HEK293T (cell line): ENCODE measurements around the gene RCAN2.
"Not testable (repeated sequence)": the region's sequence is repeated elsewhere in the genome, so short reads cannot be mapped to it uniquely, and the experiment has no call there.

Experiments used
- CTCF ChIA-PET: fragments of 350-600 bp; formaldehyde crosslinking; extraction: SDS; loops from one replicate; lab custom pipeline; 2021; ENCODE audit warnings: antibody characterized with exemption, inconsistent platforms; lab: Yijun Ruan, JAX
- POLR2A ChIA-PET: fragments of 350-600 bp; formaldehyde crosslinking; extraction: SDS; loops from one replicate; lab custom pipeline; 2020; ENCODE audit warnings: antibody characterized with exemption, inconsistent platforms; lab: Yijun Ruan, JAX
- DNase-seq: peaks from one replicate; pipeline ENCODE4 v3.0.0; 2012; ENCODE audit warnings: mixed read lengths; ENCODE audit errors: extremely low spot score
- ARNT ChIP-seq: fragments of 450-650 bp; IDR thresholded peaks from 2 replicates; pipeline ENCODE4 v1.6.1; 2017; ENCODE audit warnings: mild to moderate bottlenecking
- BHLHE40 ChIP-seq: fragments of 450-650 bp; IDR thresholded peaks from 2 replicates; pipeline ENCODE4 v1.6.1; 2016; ENCODE audit warnings: mild to moderate bottlenecking, moderate library complexity, borderline replicate concordance
- CTBP1 ChIP-seq: fragments of 450-650 bp; IDR thresholded peaks from 2 replicates; pipeline ENCODE4 v1.6.1; 2016; ENCODE audit warnings: borderline replicate concordance
- ELF4 ChIP-seq: fragments of 450-650 bp; IDR thresholded peaks from 2 replicates; pipeline ENCODE4 v1.6.1; 2017; ENCODE audit warnings: antibody characterized with exemption
- FOXA1 ChIP-seq: fragments of 450-650 bp; IDR thresholded peaks from 2 replicates; pipeline ENCODE4 v1.6.1; 2016; ENCODE audit warnings: mild to moderate bottlenecking
- FOXK2 ChIP-seq: fragments of 450-650 bp; IDR thresholded peaks from 2 replicates; pipeline ENCODE4 v1.6.1; 2016; ENCODE audit warnings: mild to moderate bottlenecking
- FOXM1 ChIP-seq: fragments of 450-650 bp; IDR thresholded peaks from 2 replicates; pipeline ENCODE4 v1.6.1; 2017; ENCODE audit warnings: mild to moderate bottlenecking, borderline replicate concordance
- HDGF ChIP-seq: fragments of 450-650 bp; IDR thresholded peaks from 2 replicates; pipeline ENCODE4 v1.6.1; 2017; ENCODE audit warnings: antibody characterized with exemption, borderline replicate concordance
- L3MBTL2 ChIP-seq: fragments of 450-650 bp; conservative IDR thresholded peaks from 2 replicates; pipeline ENCODE4 v1.6.1; 2016; ENCODE audit warnings: mild to moderate bottlenecking
- LEF1 ChIP-seq: fragments of 450-650 bp; IDR thresholded peaks from 2 replicates; pipeline ENCODE4 v1.6.1; 2017; ENCODE audit warnings: mild to moderate bottlenecking, borderline replicate concordance
- NFRKB ChIP-seq: fragments of 450-650 bp; IDR thresholded peaks from 2 replicates; pipeline ENCODE4 v1.6.1; 2016; ENCODE audit warnings: mild to moderate bottlenecking, moderate library complexity
- SP1 ChIP-seq: fragments of 450-650 bp; IDR thresholded peaks from 2 replicates; pipeline ENCODE4 v1.6.1; 2017
- SUZ12 ChIP-seq: fragments of 450-650 bp; IDR thresholded peaks from 2 replicates; pipeline ENCODE4 v1.6.1; 2016; ENCODE audit warnings: mild to moderate bottlenecking
- TARDBP ChIP-seq: fragments of 450-650 bp; IDR thresholded peaks from 2 replicates; pipeline ENCODE4 v1.6.1; 2016
- ZNF384 ChIP-seq: fragments of 450-650 bp; IDR thresholded peaks from 2 replicates; pipeline ENCODE4 v1.6.1; 2016
- TF ChIP-seq, protein P1 (sequence below): fragments of 450-650 bp; IDR thresholded peaks from 2 replicates; pipeline ENCODE4 v1.6.1; 2016

The RCAN2 gene

DNA sequence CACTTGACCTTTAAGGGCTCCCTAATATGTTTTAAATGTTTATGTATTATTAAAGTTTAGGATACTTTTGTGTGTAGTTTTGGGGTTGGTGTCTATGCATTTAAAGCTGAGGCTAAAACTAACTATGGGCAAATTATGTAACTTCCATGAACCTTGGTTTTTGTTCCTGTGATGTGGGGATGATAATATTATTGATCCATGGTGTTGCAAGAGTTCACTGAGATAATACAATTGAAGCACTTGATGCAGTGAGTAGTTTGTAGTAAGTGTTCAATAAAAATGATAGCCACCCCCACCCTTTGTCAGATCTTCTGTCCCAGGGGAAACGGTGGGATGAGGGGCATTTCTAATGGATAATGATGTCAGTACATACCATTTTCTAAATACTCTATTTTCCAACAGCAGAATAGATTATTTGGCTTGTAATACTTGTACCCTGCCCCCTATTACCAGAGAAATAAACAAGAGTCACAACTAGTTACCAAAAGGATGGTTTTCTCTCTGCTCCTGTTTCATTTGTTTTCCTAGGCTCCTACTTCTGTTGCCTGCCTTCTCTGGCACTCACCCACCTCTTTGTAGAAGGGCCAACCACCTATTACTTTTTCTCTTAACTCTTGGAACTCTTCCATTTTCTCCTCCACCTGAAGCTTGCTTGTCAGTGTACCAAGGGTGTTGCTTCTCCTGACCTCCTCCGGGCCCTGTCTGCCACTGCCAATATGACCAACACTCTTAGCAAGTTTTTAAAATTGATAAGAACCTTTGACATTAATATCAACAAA, 97.9 kb downstream of the RCAN2 start:
- ChIA-PET POLR2A (no interaction called here), CTCF (no interaction called here)
- TF ChIP-seq FOXM1, result no peak
- TF ChIP-seq TARDBP, result no peak
- TF ChIP-seq NFRKB, result no peak
- no peak for TF ChIP-seq HDGF
- TF ChIP-seq ARNT, result no peak
- no peak for TF ChIP-seq ELF4
- no peak for TF ChIP-seq FOXA1
- DNase-seq, result no peak

DNA sequence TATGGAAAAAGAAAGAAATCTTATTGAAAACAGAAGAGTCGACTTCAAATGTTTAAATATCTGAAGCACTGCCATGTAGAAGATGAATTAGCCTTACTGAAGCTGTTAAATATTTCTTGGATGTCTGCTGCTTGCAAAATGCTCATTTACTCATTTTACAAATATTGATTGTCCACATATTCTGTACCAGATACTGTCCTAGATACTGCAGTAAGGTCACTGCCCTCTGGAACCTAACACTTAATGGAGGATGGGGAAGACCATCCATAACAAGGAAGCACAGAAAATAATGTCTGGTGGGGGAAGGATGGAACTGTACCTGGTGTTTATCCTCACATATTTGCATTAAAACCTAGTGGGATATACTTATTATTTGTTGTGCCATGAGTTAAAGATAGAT, 99.0 kb downstream of the RCAN2 start:
- DNase-seq, result no peak
- CTCF ChIA-PET, result no interaction called here
- no peak for TF ChIP-seq ELF4
- TF ChIP-seq, protein P1, sequence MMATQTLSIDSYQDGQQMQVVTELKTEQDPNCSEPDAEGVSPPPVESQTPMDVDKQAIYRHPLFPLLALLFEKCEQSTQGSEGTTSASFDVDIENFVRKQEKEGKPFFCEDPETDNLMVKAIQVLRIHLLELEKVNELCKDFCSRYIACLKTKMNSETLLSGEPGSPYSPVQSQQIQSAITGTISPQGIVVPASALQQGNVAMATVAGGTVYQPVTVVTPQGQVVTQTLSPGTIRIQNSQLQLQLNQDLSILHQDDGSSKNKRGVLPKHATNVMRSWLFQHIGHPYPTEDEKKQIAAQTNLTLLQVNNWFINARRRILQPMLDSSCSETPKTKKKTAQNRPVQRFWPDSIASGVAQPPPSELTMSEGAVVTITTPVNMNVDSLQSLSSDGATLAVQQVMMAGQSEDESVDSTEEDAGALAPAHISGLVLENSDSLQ, result no peak
- TF ChIP-seq BHLHE40, result no peak
- no peak for TF ChIP-seq SP1
- no peak for TF ChIP-seq FOXA1
- TF ChIP-seq FOXM1, result no peak
- no peak for TF ChIP-seq HDGF
- TF ChIP-seq LEF1, result no peak
- TF ChIP-seq L3MBTL2, result no peak
- TF ChIP-seq TARDBP, result no peak
- no peak for TF ChIP-seq SUZ12
- no peak for TF ChIP-seq FOXK2
- POLR2A ChIA-PET, result no interaction called here

DNA sequence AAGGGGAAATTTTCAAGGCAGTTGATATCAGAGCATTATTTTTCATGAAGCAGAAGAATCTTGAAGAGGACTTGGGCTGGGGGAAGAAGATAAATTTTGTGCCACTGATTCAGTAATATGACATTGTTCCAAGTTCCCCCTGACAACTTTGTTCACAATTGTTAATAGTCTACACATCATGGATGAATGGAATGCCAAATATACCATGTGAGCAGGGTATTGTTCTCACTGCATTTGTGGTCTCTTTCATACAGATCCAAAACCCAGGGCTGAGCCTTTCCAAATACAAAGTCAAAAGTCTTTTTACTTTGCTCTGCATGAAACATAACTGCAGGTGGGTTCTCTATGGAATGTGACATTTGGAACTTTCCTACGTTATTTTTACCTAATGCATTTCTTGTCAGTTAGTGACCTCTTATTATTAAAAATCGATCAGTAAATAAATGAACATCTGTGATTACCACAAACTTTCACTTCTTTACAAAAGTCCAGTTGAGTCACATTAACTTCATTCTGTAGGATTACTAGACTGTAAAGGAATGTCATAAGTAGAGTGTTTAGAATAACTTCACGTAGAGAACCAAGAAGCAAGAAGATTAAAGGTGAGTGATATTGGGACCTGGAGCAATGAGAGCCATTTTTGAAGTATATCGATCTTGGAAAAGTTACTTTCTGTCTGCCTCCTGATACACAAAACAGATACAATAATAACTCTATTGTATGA, 100.9 kb downstream of the RCAN2 start:
- CTCF ChIA-PET, result no interaction called here
- no peak for DNase-seq
- TF ChIP-seq HDGF, result no peak
- TF ChIP-seq ELF4, result no peak
- TF ChIP-seq, protein P1, result no peak
- TF ChIP-seq ZNF384, result no peak
- no peak for TF ChIP-seq FOXM1
- TF ChIP-seq NFRKB, result no peak
- no peak for TF ChIP-seq FOXK2
- no peak for TF ChIP-seq SUZ12
- TF ChIP-seq SP1, result no peak
- no peak for TF ChIP-seq CTBP1
- no peak for TF ChIP-seq FOXA1
- TF ChIP-seq L3MBTL2, result no peak
- no peak for TF ChIP-seq TARDBP
- POLR2A ChIA-PET, result no interaction called here

DNA sequence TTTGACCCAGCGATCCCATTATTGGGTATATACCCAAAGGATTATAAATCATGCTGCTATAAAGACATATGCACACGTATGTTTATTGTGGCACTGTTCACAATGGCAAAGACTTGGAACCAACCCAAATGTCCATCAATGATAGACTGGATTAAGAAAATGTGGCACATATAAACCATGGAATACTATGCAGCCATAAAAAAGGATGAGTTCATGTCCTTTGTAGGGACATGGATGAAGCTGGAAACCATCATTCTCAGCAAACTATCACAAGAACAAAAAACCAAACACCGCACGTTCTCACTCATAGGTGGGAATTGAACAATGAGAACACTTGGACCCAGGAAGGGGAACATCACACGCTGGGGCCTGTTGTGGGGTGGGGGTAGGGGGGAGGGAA, 103.5 kb downstream of the RCAN2 start:
- POLR2A ChIA-PET, DNase-seq, CTCF ChIA-PET: not testable (repeated sequence)

DNA sequence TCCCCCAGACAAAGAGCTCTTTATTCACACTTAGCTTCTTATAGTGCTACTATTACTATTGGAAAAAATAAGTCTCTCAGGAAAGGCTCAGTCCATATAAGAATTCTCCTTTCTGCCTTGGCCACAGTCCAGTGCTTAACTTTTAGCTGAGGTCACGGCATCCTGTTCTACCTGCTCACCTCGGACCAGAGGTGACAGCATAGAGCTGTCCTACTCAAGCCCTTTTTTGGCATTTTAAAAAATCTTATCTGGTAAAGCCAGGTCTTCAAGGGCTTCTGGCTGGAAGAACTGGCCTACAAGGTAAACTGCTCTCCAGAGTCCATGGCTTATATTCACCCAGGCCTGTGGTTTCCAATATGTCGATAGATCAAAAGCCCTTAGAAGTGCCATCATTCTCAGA, 109.7 kb downstream of the RCAN2 start:
- CTCF ChIA-PET, result interaction anchor here (1.1 kb wide), 1 partner anchor 110 kb away, joined by 3 read pairs; the partner anchor contains the start of gene RCAN2
- POLR2A ChIA-PET, result interaction anchor here (1.2 kb wide), 1 partner anchor 10 kb away, joined by 3 read pairs; no protein-coding TSS in a partner anchor
- no peak for DNase-seq
- TF ChIP-seq FOXK2 (no peak), ARNT (no peak)

DNA sequence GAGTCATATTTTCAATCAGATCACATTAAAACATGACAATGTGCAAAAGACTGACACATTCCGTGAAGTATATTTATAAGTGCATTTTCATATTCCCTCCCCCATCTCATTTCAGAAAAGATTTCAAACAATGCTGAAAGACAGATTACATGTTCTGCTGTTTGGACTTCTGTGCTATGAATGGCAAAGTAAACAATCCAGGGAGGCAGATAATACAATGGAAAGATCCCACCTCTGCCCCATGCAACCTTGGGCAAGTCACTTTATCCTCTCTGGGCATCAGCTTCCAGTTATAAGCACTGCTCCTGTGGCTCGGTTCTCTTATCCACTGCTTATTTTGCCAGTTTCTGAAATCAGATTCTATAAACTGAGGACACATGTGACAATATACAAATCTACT, 110.2 kb downstream of the RCAN2 start:
- ChIA-PET POLR2A (no interaction called here), CTCF (no interaction called here)
- no peak for DNase-seq
- TF ChIP-seq TARDBP (no peak), ELF4 (no peak), ZNF384 (no peak), BHLHE40 (no peak), HDGF (no peak), L3MBTL2 (no peak), CTBP1 (no peak), SP1 (no peak), FOXA1 (no peak), ARNT (no peak), SUZ12 (no peak), FOXK2 (no peak), FOXM1 (no peak)

DNA sequence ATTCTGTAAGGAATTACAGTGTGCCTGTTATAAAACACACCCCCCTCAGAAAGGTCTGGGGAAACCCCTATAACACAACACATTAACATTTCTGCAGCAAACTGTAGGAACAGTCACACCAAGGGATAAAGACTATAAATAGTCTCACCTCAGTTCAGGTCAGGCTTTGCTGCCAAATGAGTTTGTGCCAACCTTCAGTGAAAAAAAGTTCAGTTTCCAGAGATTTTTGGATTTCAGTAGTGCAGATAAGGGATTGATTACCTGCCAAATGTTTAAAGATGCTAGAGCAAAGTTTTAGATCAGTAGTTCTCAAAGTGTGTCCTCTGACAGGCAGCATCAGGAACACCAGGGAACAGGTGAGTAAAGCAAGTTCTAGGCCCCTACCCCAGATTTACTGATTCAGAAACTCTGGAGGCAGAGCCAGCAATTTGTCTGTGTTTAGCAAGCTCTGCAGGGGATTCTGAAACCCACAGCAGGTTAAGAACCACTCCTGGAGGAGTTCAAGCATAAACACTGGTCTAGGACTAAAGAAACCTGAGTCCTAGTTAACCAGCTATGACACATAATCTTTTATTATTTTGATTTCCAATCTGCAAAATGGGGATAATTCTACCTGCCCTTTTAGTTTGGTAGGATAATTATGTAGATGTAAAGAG, 111.0 kb downstream of the RCAN2 start:
- TF ChIP-seq FOXA1 (no peak), NFRKB (no peak), SUZ12 (no peak), CTBP1 (no peak), FOXK2 (no peak), HDGF (no peak), ZNF384 (no peak), LEF1 (no peak), SP1 (no peak), ARNT (no peak), L3MBTL2 (no peak), TARDBP (no peak)
- TF ChIP-seq, protein P1, result no peak
- ChIA-PET POLR2A (no interaction called here), CTCF (no interaction called here)
- no peak for DNase-seq
